Tibial nerve (tissue), 4 donors: Measurements from ENCODE around the gene CIB4. TPM values are rescaled to one million over a fixed set of nuclear protein-coding genes. Genes with fewer than 3 reads are reported as not detected.

Experiments used
- DNase-seq, 2 donors: peaks; one replicate each; pipeline ENCODE4 v3.0.0-alpha.2; 2019; ENCODE audit warnings: low spot score in 2 of 2
- H3K27ac ChIP-seq, 4 donors: fragments of 200-600 bp; sonication (generic) in 3 of 4; one replicate each; pipeline ENCODE4 v1.5.1; 2017 to 2019; ENCODE audit warnings: mild to moderate bottlenecking in 1 of 4
- H3K27me3 ChIP-seq, 2 donors: fragments of 200-600 bp; sonication (generic) in 1 of 2; one replicate each; pipeline versions ENCODE4 v1.5.1 to v1.6.0; 2017 to 2019
- H3K36me3 ChIP-seq, 3 donors: fragments of 200-600 bp; sonication (generic); one replicate each; pipeline ENCODE4 v1.5.1; 2018 to 2019
- H3K4me1 ChIP-seq, 4 donors: fragments of 200-600 bp; sonication (generic) in 3 of 4; one replicate each; pipeline ENCODE4 v1.5.1; 2017 to 2019
- H3K4me3 ChIP-seq, 4 donors: fragments of 200-600 bp; sonication (generic) in 3 of 4; one replicate each; pipeline ENCODE4 v1.5.1; 2017 to 2019; ENCODE audit warnings: mild to moderate bottlenecking in 1 of 4, moderate library complexity in 1 of 4
- H3K9me3 ChIP-seq, 4 donors: fragments of 200-600 bp; sonication (generic) in 3 of 4; one replicate each; pipeline ENCODE4 v1.5.1; 2017 to 2019
- EP300 ChIP-seq, 2 donors: sonication (generic); formaldehyde crosslinking; IDR thresholded peaks; one replicate each; pipeline ENCODE4 v1.6.1; 2017; ENCODE audit warnings: antibody characterized with exemption in 2 of 2, mild to moderate bottlenecking in 1 of 2
- POLR2A ChIP-seq, 2 donors: fragments of 450-650 bp; IDR thresholded peaks; one replicate each; pipeline ENCODE4 v1.6.1; 2017; ENCODE audit warnings: antibody characterized with exemption in 2 of 2, mild to moderate bottlenecking in 2 of 2, moderate library complexity in 2 of 2
- WGBS, 2 donors: methylation state at CpG; one replicate each; pipeline ENCODE4 v1.1.5; 2018; 5-methylcytosine and 5-hydroxymethylcytosine counted together
- total RNA-seq, 4 donors: library from RNA; depleted of rRNA; stranded (reverse); fragments of >200 nt; gene quantifications; one replicate each; pipeline ENCODE4 v1.1.0, GENCODE V29; 2016
- TF ChIP-seq, protein P1 (sequence below), 5 experiments: fragments of 200-600 bp in 3 of 5; fragments of 450-650 bp in 2 of 5; sonication (generic) in 3 of 5; IDR thresholded peaks; one replicate each; pipeline ENCODE4 v1.5.1; 2016 to 2019; ENCODE audit warnings: antibody characterized with exemption in 5 of 5, mild to moderate bottlenecking in 3 of 5, moderate library complexity in 2 of 5

CIB4 gene
- total RNA-seq, 4 donors from 2014 or later, result not detected

DNA sequence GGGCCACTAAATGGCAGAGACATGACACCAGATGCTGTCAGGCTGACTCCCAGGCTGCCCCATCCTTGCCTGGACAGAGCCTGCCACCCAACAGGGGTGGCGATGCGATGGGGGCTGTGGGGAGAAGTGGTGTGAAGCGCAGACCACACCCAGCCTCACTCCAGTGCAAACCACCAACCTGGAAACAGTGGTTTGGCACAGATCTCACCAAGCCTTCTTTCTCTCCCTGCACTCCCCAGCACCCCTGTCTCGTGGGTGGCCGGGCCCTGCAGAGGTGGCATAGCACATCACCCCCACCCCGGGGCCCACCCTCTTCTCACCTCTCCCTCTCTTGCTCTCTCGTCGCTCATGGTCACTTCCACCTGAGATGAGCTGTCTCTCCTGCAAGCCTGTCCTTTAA is 32.6 kb downstream of the CIB4 start:
- WGBS, 2 donors, result 83 to 85% methylated on average over 8 of the region's 8 CpGs

DNA sequence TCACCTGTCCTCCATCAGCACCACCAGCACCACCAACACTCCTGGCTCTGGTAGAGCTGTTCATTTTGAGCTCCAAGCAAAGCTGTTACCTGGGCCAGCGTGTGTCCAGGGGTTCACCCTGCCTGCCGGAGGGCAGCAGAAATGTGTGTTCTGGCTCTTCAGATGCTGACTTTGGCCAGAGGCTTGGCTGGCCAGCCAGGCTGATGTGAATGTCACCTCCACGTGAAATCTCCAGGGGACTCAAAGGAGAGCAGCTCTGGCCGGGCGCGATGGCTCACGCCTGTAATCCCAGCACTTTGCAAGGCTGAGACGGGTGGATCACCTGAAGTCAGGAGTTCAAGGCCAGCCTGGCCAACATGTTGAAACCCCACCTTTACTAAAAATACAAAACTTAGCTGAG is 33.5 kb downstream of the CIB4 start:
- TF ChIP-seq POLR2A (IDR thresholded peaks at IDR 0.05), result no peak
- TF ChIP-seq EP300 (IDR thresholded peaks at IDR 0.05), result no peak
- TF ChIP-seq, protein P1, sequence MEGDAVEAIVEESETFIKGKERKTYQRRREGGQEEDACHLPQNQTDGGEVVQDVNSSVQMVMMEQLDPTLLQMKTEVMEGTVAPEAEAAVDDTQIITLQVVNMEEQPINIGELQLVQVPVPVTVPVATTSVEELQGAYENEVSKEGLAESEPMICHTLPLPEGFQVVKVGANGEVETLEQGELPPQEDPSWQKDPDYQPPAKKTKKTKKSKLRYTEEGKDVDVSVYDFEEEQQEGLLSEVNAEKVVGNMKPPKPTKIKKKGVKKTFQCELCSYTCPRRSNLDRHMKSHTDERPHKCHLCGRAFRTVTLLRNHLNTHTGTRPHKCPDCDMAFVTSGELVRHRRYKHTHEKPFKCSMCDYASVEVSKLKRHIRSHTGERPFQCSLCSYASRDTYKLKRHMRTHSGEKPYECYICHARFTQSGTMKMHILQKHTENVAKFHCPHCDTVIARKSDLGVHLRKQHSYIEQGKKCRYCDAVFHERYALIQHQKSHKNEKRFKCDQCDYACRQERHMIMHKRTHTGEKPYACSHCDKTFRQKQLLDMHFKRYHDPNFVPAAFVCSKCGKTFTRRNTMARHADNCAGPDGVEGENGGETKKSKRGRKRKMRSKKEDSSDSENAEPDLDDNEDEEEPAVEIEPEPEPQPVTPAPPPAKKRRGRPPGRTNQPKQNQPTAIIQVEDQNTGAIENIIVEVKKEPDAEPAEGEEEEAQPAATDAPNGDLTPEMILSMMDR (IDR thresholded peaks at IDR 0.05), result no peak
- Histone ChIP-seq H3K27me3 (no peaks in the 10 kb centered on the region), H3K27ac (no peak overlapping the region), H3K36me3 (no peaks in the 10 kb centered on the region), H3K4me1 (peaks cover 0 to 5% (median 0%) of the 10 kb centered on the region in 4 donors), H3K4me3 (no peak overlapping the region), H3K9me3 (peaks cover 0 to 4% (median 0%) of the 10 kb centered on the region in 4 donors)
- WGBS, 2 donors, result 91 to 92% methylated on average over 8 of the region's 8 CpGs
- DNase-seq, result no peak

More for the DNA sequence above, 32.6 kb downstream of the CIB4 start:
- TF ChIP-seq, protein P1 (IDR thresholded peaks at IDR 0.05), result no peak
- no peak for TF ChIP-seq POLR2A (IDR thresholded peaks at IDR 0.05)
- no peak for TF ChIP-seq EP300 (IDR thresholded peaks at IDR 0.05)
- H3K27ac ChIP-seq, result no peak overlapping the region
- H3K9me3 ChIP-seq, result peaks cover 0 to 4% (median 0%) of the 10 kb centered on the region in 4 donors
- peaks cover 0 to 13% (median 0%) of the 10 kb centered on the region in 4 donors for H3K4me1 ChIP-seq
- H3K27me3 ChIP-seq, result no peaks in the 10 kb centered on the region
- no peak for DNase-seq
- H3K4me3 ChIP-seq, result no peak overlapping the region
- no peaks in the 10 kb centered on the region for H3K36me3 ChIP-seq

DNA sequence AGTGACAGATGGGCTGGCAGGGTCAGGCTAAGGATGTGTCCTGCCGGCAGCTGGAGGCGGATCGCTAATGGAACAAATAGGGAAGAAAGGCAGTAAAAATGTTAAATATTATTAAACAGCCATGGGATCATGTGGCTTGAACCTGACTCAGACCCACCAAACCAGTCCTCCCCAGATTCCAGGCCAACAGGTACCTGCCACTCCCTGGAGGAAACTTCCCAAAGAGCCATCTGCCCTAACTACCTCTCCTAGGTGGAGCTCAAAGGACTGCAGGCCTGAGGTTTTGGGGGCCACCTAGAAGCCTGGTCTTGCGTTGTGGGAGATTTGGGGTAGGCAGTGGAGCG is 34.3 kb downstream of the CIB4 start:
- peaks cover 0 to 4% (median 0%) of the 10 kb centered on the region in 4 donors for H3K9me3 ChIP-seq
- H3K27me3 ChIP-seq, result peaks cover 0 to under 1% of the 10 kb centered on the region in 2 donors
- DNase-seq, result no peak
- H3K4me3 ChIP-seq, result no peak overlapping the region
- WGBS, 2 donors, result 86 to 88% methylated on average over 5 of the region's 5 CpGs
- no peak overlapping the region for H3K27ac ChIP-seq
- no peaks in the 10 kb centered on the region for H3K4me1 ChIP-seq
- TF ChIP-seq POLR2A (IDR thresholded peaks at IDR 0.05) (no peak), EP300 (IDR thresholded peaks at IDR 0.05) (no peak)
- TF ChIP-seq, protein P1 (IDR thresholded peaks at IDR 0.05), result no peak
- no peaks in the 10 kb centered on the region for H3K36me3 ChIP-seq

DNA sequence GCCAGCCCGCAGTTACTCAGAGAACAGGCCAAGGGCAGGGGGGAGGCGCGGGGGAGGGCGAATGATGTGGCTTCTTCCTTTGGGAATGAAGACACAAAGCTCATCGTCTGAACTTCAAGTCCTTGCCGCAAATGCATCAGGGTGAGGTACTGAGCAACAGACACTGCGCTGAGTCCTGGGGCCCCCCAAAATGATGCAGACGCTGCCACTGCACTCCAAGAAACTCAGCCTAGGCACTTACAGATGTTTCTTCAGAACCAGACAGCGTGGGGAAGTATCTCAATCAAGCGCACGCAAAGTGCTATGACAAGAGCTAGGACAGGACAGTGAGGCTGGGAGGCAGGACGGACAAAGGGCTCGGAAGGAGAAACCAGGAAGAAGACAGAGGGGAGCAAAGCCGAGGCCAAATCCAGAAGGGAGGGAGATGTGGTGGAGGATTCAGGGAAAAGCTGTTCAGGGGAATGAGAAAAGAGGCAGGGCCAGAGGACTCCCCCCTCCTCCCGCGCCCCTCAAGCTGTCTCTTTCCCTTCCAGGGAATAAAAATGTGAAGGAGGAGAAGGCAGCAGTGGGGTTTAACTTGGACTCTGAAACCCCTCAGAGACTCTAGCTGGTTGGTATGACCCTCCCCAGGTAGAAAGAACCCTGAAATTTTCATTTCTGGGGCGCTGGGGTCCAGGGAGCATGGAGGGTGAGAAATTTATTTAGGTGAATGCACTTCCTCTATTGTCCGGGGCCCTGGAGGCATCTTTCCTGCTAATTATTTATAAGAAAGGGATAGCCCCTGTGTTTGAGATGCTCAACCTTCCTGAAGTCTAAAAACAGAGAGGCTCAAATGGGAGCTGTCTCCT is 34.9 kb downstream of the CIB4 start:
- Histone ChIP-seq H3K27me3 (peaks cover 0 to 3% of the 10 kb centered on the region in 2 donors), H3K27ac (no peak overlapping the region), H3K9me3 (peaks cover 0 to 4% (median 0%) of the 10 kb centered on the region in 4 donors), H3K4me1 (no peaks in the 10 kb centered on the region), H3K4me3 (no peak overlapping the region), H3K36me3 (no peaks in the 10 kb centered on the region)
- no peak for TF ChIP-seq EP300 (IDR thresholded peaks at IDR 0.05)
- TF ChIP-seq, protein P1 (IDR thresholded peaks at IDR 0.05), result no peak
- no peak for TF ChIP-seq POLR2A (IDR thresholded peaks at IDR 0.05)
- no peak for DNase-seq
- WGBS, 2 donors, result 72 to 73% methylated on average over 18 of the region's 18 CpGs
